PC-9 (cell line): Measurements from ENCODE around the gene PHRF1. TPM values are rescaled to one million over a fixed set of nuclear protein-coding genes. Genes with fewer than 3 reads are reported as not detected.

Source experiments
- BruUV-seq: library from RNA; stranded (reverse); fragments of 400-500 nt; replicated peaks from 2 replicates; lab custom pipeline; 2021; lab: Mats Ljungman, UMichigan
- CTCF ChIA-PET: fragments of 300-600 bp; sonication (Branson Sonifier 250); formaldehyde crosslinking; loops from one replicate; lab custom pipeline; 2022; ENCODE audit warnings: antibody characterized with exemption; lab: Charles Lee
- POLR2A ChIA-PET: fragments of 300-600 bp; sonication (Branson Sonifier 250); formaldehyde crosslinking; loops from one replicate; lab custom pipeline; 2022; ENCODE audit warnings: antibody characterized with exemption; ENCODE audit not compliant: unreplicated experiment; lab: Charles Lee
- DNase-seq, 2 experiments: peaks; one replicate each; pipeline versions ENCODE4 v3.0.0 to v3.0.0-alpha.2; 2015 to 2022; ENCODE audit warnings: mixed read lengths in 1 of 2
- H2AFZ ChIP-seq: fragments of 200-600 bp; sonication (generic); 2 replicates; pipeline ENCODE4 v1.8.1; 2017; ENCODE audit warnings: antibody characterized with exemption
- H3F3A ChIP-seq: fragments of 200-600 bp; sonication (generic); 2 replicates; pipeline ENCODE4 v1.8.1; 2017; ENCODE audit warnings: antibody characterized with exemption, mild to moderate bottlenecking, low read depth; ENCODE audit not compliant: insufficient read depth
- H3K27ac ChIP-seq: fragments of 200-600 bp; sonication (generic); 2 replicates; pipeline ENCODE4 v1.6.1; 2016; ENCODE audit warnings: mixed run types
- H3K27me3 ChIP-seq: fragments of 200-600 bp; sonication (generic); 2 replicates; pipeline ENCODE4 v1.6.1; 2016; ENCODE audit warnings: low read depth, mixed run types; ENCODE audit not compliant: insufficient read depth
- H3K36me3 ChIP-seq: fragments of 200-600 bp; sonication (generic); 2 replicates; pipeline ENCODE4 v1.6.1; 2016; ENCODE audit warnings: low read depth, mixed run types
- H3K4me1 ChIP-seq: fragments of 200-600 bp; sonication (generic); replicated peaks from 2 replicates; pipeline ENCODE4 v1.6.1; 2016; ENCODE audit warnings: mixed run types; ENCODE audit not compliant: insufficient read depth
- H3K4me2 ChIP-seq: fragments of 200-600 bp; sonication (generic); 2 replicates; pipeline ENCODE4 v1.6.1; 2017; ENCODE audit warnings: mixed run types
- H3K4me3 ChIP-seq: fragments of 200-600 bp; sonication (generic); 2 replicates; pipeline ENCODE4 v1.6.1; 2016; ENCODE audit warnings: mixed run types
- H3K79me2 ChIP-seq: fragments of 200-600 bp; sonication (generic); 2 replicates; pipeline ENCODE4 v1.6.1; 2017; ENCODE audit warnings: low read depth, mixed run types
- H3K9me2 ChIP-seq: fragments of 200-600 bp; sonication (generic); 2 replicates; pipeline ENCODE4 v1.8.1; 2017; ENCODE audit warnings: mild to moderate bottlenecking; ENCODE audit not compliant: insufficient read depth
- H3K9me3 ChIP-seq: fragments of 200-600 bp; sonication (generic); 2 replicates; pipeline ENCODE4 v1.8.1; 2016; ENCODE audit warnings: low read depth; ENCODE audit not compliant: insufficient read depth
- H4K20me1 ChIP-seq: fragments of 200-600 bp; sonication (generic); 2 replicates; pipeline ENCODE4 v1.8.1; 2017; ENCODE audit not compliant: insufficient read depth
- EZH2 ChIP-seq: fragments of 200-600 bp; sonication (generic); IDR thresholded peaks from 2 replicates; pipeline ENCODE4 v1.8.0; 2017; ENCODE audit warnings: antibody characterized with exemption, low read depth
- intact Hi-C: fragments of 100-400 bp; cut with micrococcal nuclease; formaldehyde crosslinking; loops from one replicate; pipeline ENCODE4 v1.10.0; 2022; ENCODE audit not compliant: unreplicated experiment
- total RNA-seq: library from RNA; stranded (reverse); gene quantifications from 2 replicates; pipeline ENCODE4 v1.2.3, GENCODE V29; 2021
- TF ChIP-seq, protein P1 (sequence below): fragments of 200-600 bp; sonication (generic); conservative IDR thresholded peaks from 2 replicates; pipeline ENCODE4 v1.6.1; 2017; ENCODE audit warnings: mixed run types, antibody characterized with exemption, mild to moderate bottlenecking, moderate library complexity

Gene PHRF1
- total RNA-seq, 1 experiment from 2014 or later = 21.7 TPM

GRCh38 chr11:550746-551085 is 25.6 kb upstream of the PHRF1 start:
- Histone ChIP-seq H3K4me2 (no peak overlapping the region), H3K27me3 (no peaks in the 10 kb centered on the region), H3K9me2 (no peaks in the 10 kb centered on the region), H3K4me3 (no peak overlapping the region), H3K9me3 (no peaks in the 10 kb centered on the region), H3F3A (no peaks in the 10 kb centered on the region), H3K79me2 (no peaks in the 10 kb centered on the region), H4K20me1 (no peaks in the 10 kb centered on the region), H2AFZ (no peak overlapping the region), H3K36me3 (no peaks in the 10 kb centered on the region), H3K27ac (no peak overlapping the region), H3K4me1 (no peaks in the 10 kb centered on the region)
- ChIA-PET POLR2A (interaction anchor here (0.6 kb wide), 2 partner anchors 146 to 226 kb away, joined by 3 to 6 read pairs; no protein-coding TSS in a partner anchor), CTCF (no interaction called here)
- no peak for DNase-seq
- TF ChIP-seq, protein P1, sequence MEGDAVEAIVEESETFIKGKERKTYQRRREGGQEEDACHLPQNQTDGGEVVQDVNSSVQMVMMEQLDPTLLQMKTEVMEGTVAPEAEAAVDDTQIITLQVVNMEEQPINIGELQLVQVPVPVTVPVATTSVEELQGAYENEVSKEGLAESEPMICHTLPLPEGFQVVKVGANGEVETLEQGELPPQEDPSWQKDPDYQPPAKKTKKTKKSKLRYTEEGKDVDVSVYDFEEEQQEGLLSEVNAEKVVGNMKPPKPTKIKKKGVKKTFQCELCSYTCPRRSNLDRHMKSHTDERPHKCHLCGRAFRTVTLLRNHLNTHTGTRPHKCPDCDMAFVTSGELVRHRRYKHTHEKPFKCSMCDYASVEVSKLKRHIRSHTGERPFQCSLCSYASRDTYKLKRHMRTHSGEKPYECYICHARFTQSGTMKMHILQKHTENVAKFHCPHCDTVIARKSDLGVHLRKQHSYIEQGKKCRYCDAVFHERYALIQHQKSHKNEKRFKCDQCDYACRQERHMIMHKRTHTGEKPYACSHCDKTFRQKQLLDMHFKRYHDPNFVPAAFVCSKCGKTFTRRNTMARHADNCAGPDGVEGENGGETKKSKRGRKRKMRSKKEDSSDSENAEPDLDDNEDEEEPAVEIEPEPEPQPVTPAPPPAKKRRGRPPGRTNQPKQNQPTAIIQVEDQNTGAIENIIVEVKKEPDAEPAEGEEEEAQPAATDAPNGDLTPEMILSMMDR = no peak
- no peak for TF ChIP-seq EZH2
- BruUV-seq = no TSS peak
- intact Hi-C loops = no loop called here

GRCh38 chr11:551131-551530 is 25.1 kb upstream of the PHRF1 start:
- no peak overlapping the region for H3K4me3 ChIP-seq
- no peaks in the 10 kb centered on the region for H4K20me1 ChIP-seq
- CTCF ChIA-PET = no interaction called here
- no peaks in the 10 kb centered on the region for H3K36me3 ChIP-seq
- BruUV-seq = no TSS peak
- H2AFZ ChIP-seq = no peak overlapping the region
- no peak overlapping the region for H3K4me2 ChIP-seq
- no peaks in the 10 kb centered on the region for H3K27me3 ChIP-seq
- no peaks in the 10 kb centered on the region for H3K4me1 ChIP-seq
- no peaks in the 10 kb centered on the region for H3F3A ChIP-seq
- no peaks in the 10 kb centered on the region for H3K9me3 ChIP-seq
- no peaks in the 10 kb centered on the region for H3K79me2 ChIP-seq
- POLR2A ChIA-PET = interaction anchor here (0.6 kb wide), 2 partner anchors 146 to 226 kb away, joined by 3 to 6 read pairs; no protein-coding TSS in a partner anchor
- no peak for TF ChIP-seq EZH2
- TF ChIP-seq, protein P1 = no peak
- no peaks in the 10 kb centered on the region for H3K9me2 ChIP-seq
- intact Hi-C loops = no loop called here
- H3K27ac ChIP-seq = no peak overlapping the region
- no peak for DNase-seq

DNA sequence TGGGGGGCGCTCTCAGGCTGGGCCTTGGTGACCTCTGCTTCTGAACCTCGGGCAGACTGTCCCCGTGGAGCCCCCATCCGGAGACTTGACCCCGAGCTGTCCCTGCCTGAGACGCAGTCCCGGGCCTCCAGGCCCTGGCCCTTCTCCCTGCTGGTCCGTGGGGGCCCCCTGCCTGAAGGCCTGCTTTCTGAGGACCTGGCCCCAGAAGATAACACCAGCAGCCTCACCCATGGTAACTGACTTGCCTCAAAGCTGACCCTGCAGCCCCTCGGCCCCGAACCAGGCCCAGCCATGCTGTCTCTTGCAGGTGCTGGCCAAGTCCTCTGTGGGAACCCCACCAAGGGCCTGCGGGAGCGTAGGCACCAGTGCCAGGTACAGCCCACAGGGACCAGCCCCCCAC is 24.7 kb upstream of the PHRF1 start:
- H3K79me2 ChIP-seq = no peaks in the 10 kb centered on the region
- H3K9me2 ChIP-seq = no peaks in the 10 kb centered on the region
- no peaks in the 10 kb centered on the region for H3F3A ChIP-seq
- CTCF ChIA-PET = no interaction called here
- intact Hi-C loops = no loop called here
- no TSS peak for BruUV-seq
- no peak for TF ChIP-seq EZH2
- TF ChIP-seq, protein P1 = no peak
- POLR2A ChIA-PET = no interaction called here
- H3K27ac ChIP-seq = no peak overlapping the region
- H3K4me1 ChIP-seq = no peaks in the 10 kb centered on the region
- DNase-seq = no peak
- no peaks in the 10 kb centered on the region for H3K9me3 ChIP-seq
- no peak overlapping the region for H3K4me2 ChIP-seq
- no peaks in the 10 kb centered on the region for H3K36me3 ChIP-seq
- no peak overlapping the region for H3K4me3 ChIP-seq
- H2AFZ ChIP-seq = no peak overlapping the region
- H3K27me3 ChIP-seq = no peaks in the 10 kb centered on the region
- no peaks in the 10 kb centered on the region for H4K20me1 ChIP-seq
